DMS153 treated with DMSO at 0.1 percent for 48 hours (cell line): Measurements from ENCODE around the gene EVC.
"Not testable (repeated sequence)": the region's sequence is repeated elsewhere in the genome, so short reads cannot be mapped to it uniquely, and the experiment has no call there.

Experiments
- DNase-seq: peaks from one replicate; lab custom pipeline; 2025; ENCODE audit not compliant: unreplicated experiment; lab: John Stamatoyannopoulos, UW

Gene EVC

GRCh38 chr4:5707778-5708448 is 3.1 kb upstream of the EVC start:
- DNase-seq, result no peak

- no peak for DNase-seq
Measured at GRCh38 chr4:5708449-5709206, 2.4 kb upstream of the EVC start, which contains the start of gene EVC2. TSS of gene EVC2 (minus strand) at chr4:5708559. CDS start at chr4:5708513, 46 bp downstream.

GRCh38 chr4:5709207-5709575 is 1.8 kb upstream of the EVC start:
- DNase-seq, result no peak

- no peak for DNase-seq
Measured at GRCh38 chr4:5710065-5710960, 688 bp upstream of the EVC start.

- no peak for DNase-seq
Measured at GRCh38 chr4:5711479-5712184, 631 bp downstream of the EVC start.

GRCh38 chr4:5712517-5712916 is 1.5 kb downstream of the EVC start:
- DNase-seq, result no peak

GRCh38 chr4:5712931-5713330 is 1.9 kb downstream of the EVC start:
- DNase-seq, result no peak

GRCh38 chr4:5713861-5714260 is 2.9 kb downstream of the EVC start:
- no peak for DNase-seq

GRCh38 chr4:5715357-5715756 is 4.4 kb downstream of the EVC start:
- DNase-seq, result no peak

- DNase-seq, result no peak
Measured at GRCh38 chr4:5716391-5716790, 5.4 kb downstream of the EVC start.

GRCh38 chr4:5717449-5718158 is 6.6 kb downstream of the EVC start:
- no peak for DNase-seq

- no peak for DNase-seq
Measured at GRCh38 chr4:5718411-5718810, 7.4 kb downstream of the EVC start.

GRCh38 chr4:5719350-5720055 is 8.5 kb downstream of the EVC start:
- no peak for DNase-seq

GRCh38 chr4:5720157-5720850 is 9.3 kb downstream of the EVC start:
- no peak for DNase-seq

GRCh38 chr4:5720980-5721379 is 10.0 kb downstream of the EVC start:
- no peak for DNase-seq

GRCh38 chr4:5721923-5722322 is 10.9 kb downstream of the EVC start:
- no peak for DNase-seq

- DNase-seq, result no peak
Measured at GRCh38 chr4:5722328-5722727, 11.3 kb downstream of the EVC start.

GRCh38 chr4:5724377-5724776 is 13.4 kb downstream of the EVC start:
- no peak for DNase-seq

- DNase-seq, result not testable (repeated sequence)
Measured at GRCh38 chr4:5728412-5728811, 17.4 kb downstream of the EVC start.
